Suprapubic skin (tissue), 4 donors: Measurements from ENCODE around the gene SLCO3A1.

ENCODE experiments used
- CTCF ChIP-seq, 2 donors: fragments of 200-600 bp in 1 of 2; fragments of 450-650 bp in 1 of 2; sonication (generic) in 1 of 2; IDR thresholded peaks; one replicate each; pipeline ENCODE4 v1.5.1; 2016 to 2019; ENCODE audit warnings: antibody characterized with exemption in 2 of 2, mild to moderate bottlenecking in 1 of 2, moderate library complexity in 1 of 2
- EP300 ChIP-seq: sonication (generic); formaldehyde crosslinking; IDR thresholded peaks from one replicate; pipeline ENCODE4 v1.6.1; 2017; ENCODE audit warnings: antibody characterized with exemption
- POLR2A ChIP-seq, 2 donors: fragments of 450-650 bp; IDR thresholded peaks; one replicate each; pipeline ENCODE4 v1.6.1; 2017; ENCODE audit warnings: antibody characterized with exemption in 2 of 2, mild to moderate bottlenecking in 2 of 2, moderate library complexity in 2 of 2
- POLR2AphosphoS5 ChIP-seq, 3 donors: sonication (generic); formaldehyde crosslinking; IDR thresholded peaks; one replicate each; pipeline ENCODE4 v1.6.1; 2017; ENCODE audit warnings: antibody characterized with exemption in 3 of 3

DNA sequence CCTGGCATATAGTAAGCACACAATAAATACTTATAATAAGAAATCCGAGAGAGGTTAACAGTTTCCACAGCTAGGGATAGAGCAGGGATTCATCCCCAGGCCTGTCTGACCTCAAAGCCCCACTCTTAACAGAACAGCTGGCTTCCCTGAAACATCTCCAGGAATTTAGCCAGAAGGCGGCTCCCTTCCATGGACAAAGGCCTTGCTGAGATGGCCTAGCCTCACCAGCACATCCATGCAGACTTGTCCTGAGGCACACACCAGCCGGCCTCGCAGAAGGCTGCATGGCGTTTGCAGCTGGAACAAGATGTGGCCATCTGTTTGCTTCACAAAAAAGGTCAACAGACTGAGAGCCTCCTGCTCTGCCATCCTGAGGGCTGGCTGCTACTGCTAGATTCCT lies 245.4 kb downstream of the SLCO3A1 start:
- TF ChIP-seq CTCF (IDR thresholded peaks at IDR 0.05): no peak
- no peak for TF ChIP-seq POLR2AphosphoS5 (IDR thresholded peaks at IDR 0.05)
- TF ChIP-seq POLR2A (IDR thresholded peaks at IDR 0.05): no peak
- no peak for TF ChIP-seq EP300
